ENCODE measurements around the gene LSM12.

Gene LSM12

DNA sequence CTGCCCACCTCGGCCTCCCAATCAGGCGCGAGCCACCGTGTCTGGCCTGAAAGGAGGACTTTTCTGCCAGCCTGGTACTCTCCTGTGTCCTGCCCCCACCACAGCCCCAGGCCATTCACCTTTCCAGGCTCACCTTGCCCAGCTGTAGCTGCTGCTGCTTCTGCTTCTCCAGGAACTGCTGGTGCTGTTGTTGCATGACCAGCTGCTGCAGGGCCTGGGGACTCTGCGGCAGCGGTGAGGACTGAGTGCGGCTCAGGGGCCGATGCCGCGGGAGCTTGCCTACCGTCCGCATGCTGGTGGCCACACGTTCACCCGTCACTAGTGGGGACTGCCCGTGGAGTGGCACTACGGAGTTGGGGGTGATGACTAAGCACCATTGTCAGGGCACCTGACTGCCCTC lies 21.8 kb upstream of the LSM12 start:
- H3K27me3 ChIP-seq (ENCODE audit: insufficient read depth, low read length), result no peaks in the 10 kb centered on the region
- H3K4me3 ChIP-seq (ENCODE audit: low read length), result no peak overlapping the region
- H2AFZ ChIP-seq (ENCODE audit: low read depth, low read length), result no peak overlapping the region
- H3K9me3 ChIP-seq (ENCODE audit: low read length), result no peaks in the 10 kb centered on the region
- peaks cover 39% of the 10 kb centered on the region for H3K36me3 ChIP-seq (ENCODE audit: insufficient read depth, low read length)
- peaks cover 24% of the 10 kb centered on the region for H3K4me1 ChIP-seq (ENCODE audit: insufficient read depth, low read length)

DNA sequence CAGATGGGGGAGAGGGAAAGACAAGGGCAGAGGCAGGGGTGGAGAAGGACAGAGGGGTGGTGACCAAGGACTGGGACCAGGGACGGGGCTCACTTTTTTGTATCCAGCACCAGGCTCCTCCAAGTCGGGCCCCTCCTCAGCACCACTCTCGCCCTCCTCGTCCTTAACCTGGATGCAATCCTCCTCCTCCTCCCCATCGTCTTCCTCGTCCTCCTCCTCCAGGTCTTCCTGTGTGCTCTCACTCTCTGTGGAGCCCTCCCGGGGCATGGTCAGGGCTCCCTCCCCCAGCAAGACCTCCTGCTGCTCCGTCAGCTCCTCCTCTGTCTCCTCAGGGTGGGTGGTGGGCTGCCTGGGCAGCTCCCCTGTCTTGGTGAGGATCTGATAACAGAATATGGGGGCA lies 20.8 kb upstream of the LSM12 start:
- peaks cover 43% of the 10 kb centered on the region for H3K36me3 ChIP-seq (ENCODE audit: insufficient read depth, low read length)
- no peaks in the 10 kb centered on the region for H3K9me3 ChIP-seq (ENCODE audit: low read length)
- peak overlapping the region; percentile 3 for H3K4me3 ChIP-seq (ENCODE audit: low read length)
- H2AFZ ChIP-seq (ENCODE audit: low read depth, low read length), result no peak overlapping the region
- no peaks in the 10 kb centered on the region for H3K27me3 ChIP-seq (ENCODE audit: insufficient read depth, low read length)
- H3K4me1 ChIP-seq (ENCODE audit: insufficient read depth, low read length), result peaks cover 24% of the 10 kb centered on the region

DNA sequence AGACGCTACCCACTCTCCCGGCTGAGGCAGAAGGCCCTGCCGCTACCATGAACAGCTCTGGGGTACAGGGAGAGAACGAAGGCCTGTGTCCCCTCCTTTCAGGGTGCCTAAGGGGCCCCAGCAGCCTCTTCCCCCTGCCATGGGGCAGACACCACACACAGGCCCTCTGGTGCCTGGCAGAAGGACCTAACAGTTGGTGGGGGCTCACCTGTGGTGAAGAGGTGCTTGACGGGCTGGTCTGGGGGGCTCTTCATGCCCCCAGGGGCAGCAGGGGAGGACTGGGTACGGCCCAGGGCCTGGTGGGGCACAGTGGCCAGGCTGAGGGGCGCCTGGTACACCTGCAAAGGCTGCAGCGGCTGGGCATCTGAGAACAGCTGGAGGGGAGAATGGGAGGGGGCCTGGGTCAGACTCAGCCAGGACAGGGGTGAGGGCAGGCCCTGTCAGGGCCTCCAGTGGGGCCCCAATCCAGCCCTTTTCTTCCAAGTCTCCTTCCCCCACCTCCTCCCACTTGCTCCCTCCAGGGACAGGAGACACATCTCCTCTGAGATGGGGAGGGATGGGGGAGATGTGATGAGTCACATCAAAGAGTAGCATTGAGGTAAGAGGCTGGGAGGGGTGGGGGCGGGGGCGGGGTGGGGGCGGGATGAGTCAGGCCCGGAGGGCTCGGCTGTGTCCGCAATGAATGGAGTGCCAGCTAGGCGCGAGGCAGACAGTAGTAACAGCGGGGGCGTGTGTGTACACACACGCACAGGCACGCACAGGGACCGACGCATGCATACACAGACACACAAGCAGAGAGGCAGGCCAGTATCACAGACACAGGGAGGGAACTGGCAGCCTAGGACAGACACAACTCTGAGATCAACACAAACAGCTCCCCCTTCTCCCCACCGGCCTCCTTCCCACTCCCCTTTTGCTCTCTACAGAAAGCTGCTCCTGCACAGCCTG lies 20.2 kb upstream of the LSM12 start:
- no peak overlapping the region for H3K4me3 ChIP-seq (ENCODE audit: low read length)

GRCh38 chr17:44085908-44086307 lies 19.4 kb upstream of the LSM12 start:
- Histone ChIP-seq H3K27me3 (ENCODE audit: insufficient read depth, low read length) (no peaks in the 10 kb centered on the region), H3K4me1 (ENCODE audit: insufficient read depth, low read length) (peaks cover 27% of the 10 kb centered on the region), H2AFZ (ENCODE audit: low read depth, low read length) (no peak overlapping the region), H3K36me3 (ENCODE audit: insufficient read depth, low read length) (peaks cover 41% of the 10 kb centered on the region), H3K4me3 (ENCODE audit: low read length) (no peak overlapping the region), H3K9me3 (ENCODE audit: low read length) (no peaks in the 10 kb centered on the region)

More for the DNA sequence above, 20.2 kb upstream of the LSM12 start:
- Histone ChIP-seq H3K27me3 (ENCODE audit: insufficient read depth, low read length) (no peaks in the 10 kb centered on the region), H3K4me1 (ENCODE audit: insufficient read depth, low read length) (peaks cover 24% of the 10 kb centered on the region), H3K9me3 (ENCODE audit: low read length) (no peaks in the 10 kb centered on the region), H2AFZ (ENCODE audit: low read depth, low read length) (no peak overlapping the region), H3K36me3 (ENCODE audit: insufficient read depth, low read length) (peaks cover 48% of the 10 kb centered on the region)

GRCh38 chr17:44084921-44085320 lies 18.4 kb upstream of the LSM12 start:
- Histone ChIP-seq H3K36me3 (ENCODE audit: insufficient read depth, low read length) (peaks cover 44% of the 10 kb centered on the region), H2AFZ (ENCODE audit: low read depth, low read length) (no peak overlapping the region), H3K9me3 (ENCODE audit: low read length) (no peaks in the 10 kb centered on the region), H3K4me1 (ENCODE audit: insufficient read depth, low read length) (peaks cover 36% of the 10 kb centered on the region), H3K4me3 (ENCODE audit: low read length) (no peak overlapping the region), H3K27me3 (ENCODE audit: insufficient read depth, low read length) (no peaks in the 10 kb centered on the region)

DNA sequence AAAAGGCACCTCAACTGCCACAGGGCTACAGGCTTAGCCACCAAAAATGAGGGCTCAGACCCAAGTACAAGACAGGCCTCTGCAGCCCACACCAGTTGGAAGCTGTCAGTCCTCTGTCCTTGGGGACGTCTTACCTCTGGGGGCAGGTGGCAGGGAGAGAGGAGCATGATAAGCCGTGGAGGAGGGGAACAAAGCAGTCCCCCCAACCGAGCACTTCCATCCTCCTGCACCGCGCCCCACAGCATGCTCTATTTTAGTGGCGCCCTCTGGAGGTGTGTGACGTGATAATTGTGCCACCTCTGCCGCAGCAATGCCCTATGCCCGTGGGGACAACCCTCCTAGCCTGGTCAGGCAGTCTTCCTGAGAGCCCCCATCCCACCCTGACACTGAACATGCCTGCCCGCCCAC lies 17.7 kb upstream of the LSM12 start:
- H3K9me3 ChIP-seq (ENCODE audit: low read length), result no peaks in the 10 kb centered on the region
- no peaks in the 10 kb centered on the region for H3K27me3 ChIP-seq (ENCODE audit: insufficient read depth, low read length)
- H3K36me3 ChIP-seq (ENCODE audit: insufficient read depth, low read length), result peaks cover 47% of the 10 kb centered on the region
- H3K4me3 ChIP-seq (ENCODE audit: low read length), result no peak overlapping the region
- H2AFZ ChIP-seq (ENCODE audit: low read depth, low read length), result no peak overlapping the region
- peaks cover 37% of the 10 kb centered on the region for H3K4me1 ChIP-seq (ENCODE audit: insufficient read depth, low read length)

DNA sequence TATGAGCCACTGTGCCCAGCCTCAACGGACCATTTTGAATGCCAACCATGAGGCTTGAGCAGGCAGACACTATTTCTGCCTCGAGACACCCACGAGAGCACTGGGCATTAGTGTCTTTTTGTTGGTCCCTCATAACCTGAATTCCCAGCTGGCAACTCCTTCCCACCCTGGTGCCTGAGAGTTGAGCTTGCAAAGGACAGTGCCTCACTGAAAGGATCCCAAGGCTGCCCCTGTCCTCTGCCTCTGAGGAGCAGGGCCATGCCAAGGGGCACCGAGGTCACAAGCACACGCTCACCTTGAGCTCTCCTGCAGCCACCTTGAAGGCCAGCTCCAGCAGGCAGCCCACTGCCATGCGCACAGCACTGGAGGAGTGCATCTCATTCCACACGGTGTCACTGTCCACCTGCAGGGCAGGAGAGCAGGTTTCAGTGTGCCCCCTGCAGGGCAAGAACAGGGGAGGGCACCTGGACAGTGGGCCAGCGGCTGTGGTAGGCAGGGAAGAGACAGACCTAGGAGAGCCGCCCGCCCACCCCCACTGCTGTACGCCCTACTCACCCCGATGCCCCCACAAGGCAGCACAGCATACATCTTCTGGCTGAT lies 16.9 kb upstream of the LSM12 start:
- peaks cover 36% of the 10 kb centered on the region for H3K4me1 ChIP-seq (ENCODE audit: insufficient read depth, low read length)
- H3K27me3 ChIP-seq (ENCODE audit: insufficient read depth, low read length), result no peaks in the 10 kb centered on the region
- no peak overlapping the region for H2AFZ ChIP-seq (ENCODE audit: low read depth, low read length)
- no peak overlapping the region for H3K4me3 ChIP-seq (ENCODE audit: low read length)
- H3K36me3 ChIP-seq (ENCODE audit: insufficient read depth, low read length), result peaks cover 47% of the 10 kb centered on the region
- no peaks in the 10 kb centered on the region for H3K9me3 ChIP-seq (ENCODE audit: low read length)

DNA sequence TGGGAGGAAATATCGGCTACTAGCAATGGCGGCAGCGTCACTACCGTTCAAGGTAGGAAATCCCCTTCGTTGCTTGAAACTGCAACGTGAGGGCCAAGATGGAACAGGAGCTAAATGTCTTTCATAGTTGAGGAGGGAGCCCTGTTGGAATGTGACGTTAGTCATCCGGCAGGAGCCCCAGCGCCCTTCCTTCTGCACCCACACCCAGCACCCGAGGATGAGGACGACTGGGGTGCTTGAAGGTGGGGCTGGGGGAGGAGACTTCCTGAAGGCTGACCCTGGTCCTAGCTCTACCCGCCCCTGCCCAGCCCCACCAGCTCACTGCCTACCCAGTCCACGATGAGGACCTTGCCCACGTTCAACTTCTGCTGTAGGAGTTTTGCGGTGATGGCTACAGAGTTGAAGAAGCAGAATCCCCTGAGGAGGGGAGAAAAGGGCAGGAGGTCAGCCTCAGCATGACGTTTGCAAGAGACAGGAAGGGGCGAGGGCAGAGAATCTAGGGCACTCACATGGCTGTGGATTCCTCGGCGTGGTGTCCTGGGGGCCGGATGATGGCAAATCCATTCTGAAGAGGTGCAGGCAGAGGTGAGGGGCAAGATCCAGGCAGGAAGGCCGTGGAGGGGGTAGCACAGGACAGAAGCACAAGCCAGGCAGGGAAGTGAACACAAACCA lies 15.9 kb upstream of the LSM12 start:
- no peaks in the 10 kb centered on the region for H3K27me3 ChIP-seq (ENCODE audit: insufficient read depth, low read length)
- no peaks in the 10 kb centered on the region for H3K9me3 ChIP-seq (ENCODE audit: low read length)
- peaks cover 50% of the 10 kb centered on the region for H3K36me3 ChIP-seq (ENCODE audit: insufficient read depth, low read length)
- peaks cover 27% of the 10 kb centered on the region for H3K4me1 ChIP-seq (ENCODE audit: insufficient read depth, low read length)
- no peak overlapping the region for H2AFZ ChIP-seq (ENCODE audit: low read depth, low read length)
- no peak overlapping the region for H3K4me3 ChIP-seq (ENCODE audit: low read length)

- peaks cover 56% of the 10 kb centered on the region for H3K36me3 ChIP-seq (ENCODE audit: insufficient read depth, low read length)
- H3K27me3 ChIP-seq (ENCODE audit: insufficient read depth, low read length), result no peaks in the 10 kb centered on the region
- no peak overlapping the region for H2AFZ ChIP-seq (ENCODE audit: low read depth, low read length)
- peaks cover 21% of the 10 kb centered on the region for H3K4me1 ChIP-seq (ENCODE audit: insufficient read depth, low read length)
- H3K9me3 ChIP-seq (ENCODE audit: low read length), result no peaks in the 10 kb centered on the region
- no peak overlapping the region for H3K4me3 ChIP-seq (ENCODE audit: low read length)
Measured at GRCh38 chr17:44081681-44082080, 15.2 kb upstream of the LSM12 start.

- Histone ChIP-seq H3K4me3 (ENCODE audit: low read length) (no peak overlapping the region), H3K36me3 (ENCODE audit: insufficient read depth, low read length) (peaks cover 71% of the 10 kb centered on the region), H3K4me1 (ENCODE audit: insufficient read depth, low read length) (peaks cover 13% of the 10 kb centered on the region), H2AFZ (ENCODE audit: low read depth, low read length) (no peak overlapping the region), H3K9me3 (ENCODE audit: low read length) (no peaks in the 10 kb centered on the region), H3K27me3 (ENCODE audit: insufficient read depth, low read length) (no peaks in the 10 kb centered on the region)
Measured at GRCh38 chr17:44079877-44080821, 13.7 kb upstream of the LSM12 start.

DNA sequence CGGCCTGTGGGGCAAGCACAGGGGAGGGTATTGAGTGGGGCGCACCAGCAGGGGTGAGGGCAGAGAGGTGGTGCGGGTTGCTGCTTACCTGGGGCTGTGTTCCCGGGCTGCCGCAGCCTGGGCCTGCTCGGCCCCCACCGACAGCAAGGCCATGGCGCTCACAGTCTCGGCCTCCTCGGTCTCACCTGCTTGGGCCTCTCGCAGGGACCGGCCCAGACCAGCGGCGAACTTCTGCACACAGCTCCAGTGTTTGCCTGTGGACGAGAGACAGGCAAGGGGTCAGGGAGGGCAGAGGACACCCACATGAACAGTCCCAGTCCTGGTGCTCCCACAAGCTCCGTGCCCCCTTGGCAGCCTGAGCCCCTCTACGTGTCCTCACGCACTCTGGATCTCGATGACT lies 11.9 kb upstream of the LSM12 start:
- Histone ChIP-seq H3K4me1 (ENCODE audit: insufficient read depth, low read length) (peaks cover 13% of the 10 kb centered on the region), H2AFZ (ENCODE audit: low read depth, low read length) (no peak overlapping the region), H3K9me3 (ENCODE audit: low read length) (no peaks in the 10 kb centered on the region), H3K27me3 (ENCODE audit: insufficient read depth, low read length) (no peaks in the 10 kb centered on the region), H3K36me3 (ENCODE audit: insufficient read depth, low read length) (peaks cover 75% of the 10 kb centered on the region), H3K4me3 (ENCODE audit: low read length) (no peak overlapping the region)

- Histone ChIP-seq H3K36me3 (ENCODE audit: insufficient read depth, low read length) (peaks cover 67% of the 10 kb centered on the region), H2AFZ (ENCODE audit: low read depth, low read length) (no peak overlapping the region), H3K27me3 (ENCODE audit: insufficient read depth, low read length) (no peaks in the 10 kb centered on the region), H3K9me3 (ENCODE audit: low read length) (no peaks in the 10 kb centered on the region), H3K4me1 (ENCODE audit: insufficient read depth, low read length) (peaks cover 13% of the 10 kb centered on the region), H3K4me3 (ENCODE audit: low read length) (no peak overlapping the region)
Measured at GRCh38 chr17:44077595-44077909, 11.1 kb upstream of the LSM12 start.

All from neuron (in vitro differentiated cells).